Smooth muscle cell of the brain vasculature (primary cell): Measurements from ENCODE around the gene OAF.
"Not testable (repeated sequence)": the region's sequence is repeated elsewhere in the genome, so short reads cannot be mapped to it uniquely, and the experiment has no call there.

ENCODE experiments used
- DNase-seq: peaks from one replicate; pipeline ENCODE4 v3.0.0-alpha.2; 2012; ENCODE audit warnings: low read depth, low spot score

The OAF gene

DNA sequence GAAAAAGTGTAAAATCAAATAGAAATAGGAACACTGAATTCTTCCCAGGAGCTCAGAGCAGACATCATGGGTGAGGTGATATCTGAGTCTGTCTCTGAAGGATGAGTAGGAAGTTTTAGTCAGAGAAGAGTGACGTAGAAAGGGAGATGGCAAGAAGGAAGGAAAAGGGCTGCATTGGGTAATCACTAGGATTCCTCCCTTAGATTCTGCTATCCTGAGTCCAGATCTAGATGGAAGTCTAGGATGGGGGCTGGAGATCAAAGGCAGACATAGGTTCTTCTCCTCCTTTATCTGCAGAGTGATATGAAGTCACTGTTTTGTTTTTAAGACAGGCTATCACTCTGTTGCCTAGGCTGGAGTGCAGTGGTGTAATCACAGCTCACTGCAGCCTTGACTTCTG lies 59.6 kb downstream of the OAF start:
- no peak for DNase-seq

DNA sequence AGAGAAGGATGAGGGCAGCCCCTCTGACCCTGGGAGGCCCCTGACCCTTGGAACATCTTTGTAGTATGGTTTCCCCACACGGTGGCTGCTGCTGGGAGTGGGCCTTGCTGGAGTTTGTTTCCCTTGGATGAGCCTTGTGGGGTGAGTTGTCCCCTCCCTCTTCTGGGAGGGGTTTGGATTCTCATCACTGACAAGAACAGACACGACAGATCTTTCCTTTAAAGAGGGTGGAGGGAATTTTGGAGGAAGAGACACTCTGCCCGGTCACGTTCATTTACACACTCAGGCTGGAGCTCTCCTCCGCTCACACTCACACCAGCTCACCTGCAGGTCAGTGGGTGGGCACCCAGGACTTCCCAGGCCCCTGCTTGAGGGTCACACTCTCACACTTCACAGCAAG lies 60.8 kb downstream of the OAF start:
- no peak for DNase-seq

DNA sequence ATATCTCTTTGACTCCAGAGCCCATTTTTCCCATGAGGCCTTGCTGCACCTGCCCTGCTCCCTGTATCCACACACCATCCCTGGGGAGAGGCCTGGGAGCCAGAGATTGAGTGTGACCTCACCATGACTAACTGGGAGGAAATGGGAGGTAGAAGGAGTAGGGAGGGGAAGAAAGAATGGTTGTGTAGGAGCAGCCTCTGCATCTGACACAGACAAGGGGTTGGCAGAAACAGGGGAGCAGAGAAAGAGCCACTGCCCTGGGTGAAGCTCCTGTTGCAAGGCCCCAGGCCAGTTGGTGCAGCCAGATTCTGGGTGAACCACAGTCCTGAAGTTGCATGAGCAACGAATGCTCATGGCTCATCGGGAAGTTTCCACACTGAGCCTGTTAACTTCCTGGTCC lies 61.5 kb downstream of the OAF start:
- DNase-seq, result no peak

DNA sequence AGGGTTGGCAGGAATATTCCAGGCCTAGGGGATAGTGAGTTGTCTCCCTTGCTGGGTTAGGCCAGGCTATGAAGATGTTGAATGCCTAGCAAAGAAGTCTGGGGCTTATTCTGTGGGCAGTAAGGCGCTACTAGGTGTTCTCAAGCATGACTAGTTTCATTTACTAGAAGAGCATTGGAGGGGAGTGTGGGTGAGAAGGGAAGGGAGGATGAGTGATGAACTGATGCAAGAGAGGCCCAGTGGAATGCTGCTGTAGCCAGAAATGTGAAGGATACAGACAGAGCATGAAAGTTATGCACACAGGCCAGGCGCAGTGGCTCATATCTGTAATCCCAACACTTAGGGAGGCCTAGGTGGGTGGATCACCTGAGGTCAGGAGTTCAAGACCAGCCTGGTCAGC lies 62.6 kb downstream of the OAF start:
- DNase-seq, result no peak

DNA sequence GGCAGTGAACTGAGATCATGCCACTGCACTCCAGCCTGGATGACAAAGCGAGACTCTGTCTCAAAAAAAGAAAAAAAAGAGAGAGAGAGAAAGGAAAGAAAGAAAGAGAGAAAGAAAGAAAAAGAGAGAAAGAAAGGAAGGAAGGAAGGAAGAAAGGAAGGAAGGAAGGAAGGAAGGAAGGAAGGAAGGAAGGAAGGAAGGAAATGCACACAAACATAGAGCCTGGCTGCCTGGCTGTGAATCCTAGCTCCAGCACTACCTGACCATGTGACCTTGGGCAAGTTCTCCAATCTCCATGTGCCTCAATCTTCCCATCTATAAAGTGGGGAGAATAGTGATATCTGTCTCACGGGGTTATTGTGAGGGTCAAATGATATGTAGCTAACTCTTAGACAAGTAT lies 63.1 kb downstream of the OAF start:
- not testable (repeated sequence) for DNase-seq

DNA sequence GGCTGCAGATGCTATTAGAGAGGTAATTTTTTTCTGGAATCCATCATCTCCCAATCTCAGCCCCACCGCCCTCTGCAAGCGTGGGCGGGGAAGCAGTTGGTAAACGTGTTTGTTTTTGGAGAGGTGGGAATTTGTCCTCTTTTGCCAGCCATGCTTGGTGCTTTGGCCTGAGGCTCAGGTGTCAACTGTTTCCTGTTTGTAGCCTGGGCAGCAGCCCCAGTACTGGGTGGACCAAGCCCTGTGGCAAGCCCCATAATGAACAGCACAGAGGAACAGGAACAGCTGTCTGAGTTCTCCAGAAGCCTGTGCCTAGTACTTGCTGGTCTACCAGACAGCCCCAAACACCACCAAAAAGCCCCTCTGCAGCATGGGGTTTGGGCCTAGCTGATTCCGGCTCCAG lies 68.7 kb downstream of the OAF start:
- no peak for DNase-seq
